Mesendoderm (in vitro differentiated cells): Measurements from ENCODE around the gene CABCOCO1.

Experiments used
- DNase-seq: peaks from one replicate; pipeline ENCODE4 v3.0.0; 2013
- H2AK5ac ChIP-seq: 2 replicates; pipeline ENCODE4 v1.6.1; 2013; ENCODE audit warnings: low read length, inconsistent platforms
- H2BK120ac ChIP-seq: 2 replicates; pipeline ENCODE4 v1.6.1; 2013; ENCODE audit warnings: low read depth, mild to moderate bottlenecking, low read length, moderate library complexity, mixed read lengths
- H2BK15ac ChIP-seq: replicated peaks from 2 replicates; pipeline ENCODE4 v1.6.1; 2013; ENCODE audit warnings: low read depth, mild to moderate bottlenecking, moderate library complexity
- H2BK5ac ChIP-seq: 2 replicates; pipeline ENCODE4 v1.6.1; 2013; ENCODE audit warnings: low read length, inconsistent platforms
- H3K18ac ChIP-seq: 2 replicates; pipeline ENCODE4 v1.6.1; 2013; ENCODE audit warnings: mild to moderate bottlenecking, low read length, mixed read lengths
- H3K23ac ChIP-seq: one replicate; pipeline ENCODE4 v1.6.1; 2013; ENCODE audit warnings: low read length
- H3K27ac ChIP-seq: 2 replicates; pipeline ENCODE4 v1.5.1; 2013; ENCODE audit warnings: low read depth, mild to moderate bottlenecking, inconsistent platforms, low read length, moderate library complexity
- H3K27me3 ChIP-seq: 2 replicates; pipeline ENCODE4 v1.6.1; 2013; ENCODE audit warnings: low read length, control low read depth, mild to moderate bottlenecking, inconsistent platforms; ENCODE audit not compliant: insufficient read depth, poor library complexity
- H3K36me3 ChIP-seq: 2 replicates; pipeline ENCODE4 v1.6.1; 2013; ENCODE audit warnings: low read length, inconsistent platforms; ENCODE audit not compliant: control insufficient read depth, insufficient read depth
- H3K4ac ChIP-seq: one replicate; pipeline ENCODE4 v1.6.1; 2013; ENCODE audit warnings: low read depth, mild to moderate bottlenecking, low read length, moderate library complexity
- H3K4me1 ChIP-seq: 2 replicates; pipeline ENCODE4 v1.6.1; 2013; ENCODE audit warnings: low read depth, low read length, inconsistent platforms; ENCODE audit not compliant: control insufficient read depth
- H3K4me2 ChIP-seq: 2 replicates; pipeline ENCODE4 v1.6.1; 2013; ENCODE audit warnings: low read length
- H3K4me3 ChIP-seq: 2 replicates; pipeline ENCODE4 v1.5.1; 2013; ENCODE audit warnings: mild to moderate bottlenecking, low read length
- H3K56ac ChIP-seq: one replicate; pipeline ENCODE4 v1.6.1; 2013; ENCODE audit warnings: low read length
- H3K79me1 ChIP-seq: 2 replicates; pipeline ENCODE4 v1.6.1; 2013; ENCODE audit warnings: low read length, inconsistent platforms
- H3K79me2 ChIP-seq: 2 replicates; pipeline ENCODE4 v1.6.1; 2013; ENCODE audit warnings: mild to moderate bottlenecking, low read length; ENCODE audit not compliant: control insufficient read depth, insufficient read depth
- H3K9ac ChIP-seq: 2 replicates; pipeline ENCODE4 v1.6.1; 2013; ENCODE audit warnings: low read length, inconsistent platforms
- H4K5ac ChIP-seq: one replicate; pipeline ENCODE4 v1.6.1; 2013; ENCODE audit warnings: low read length
- H4K8ac ChIP-seq: one replicate; pipeline ENCODE4 v1.6.1; 2013; ENCODE audit warnings: low read depth, mild to moderate bottlenecking, control low read depth, low read length, moderate library complexity
- WGBS: extraction: QIAGEN DNeasy Blood & Tissue Kit; methylation state at CpG from one replicate; pipeline ENCODE4 v1.1.7; 2013; ENCODE audit warnings: low lambda C conversion rate, missing lambda C conversion rate; ENCODE audit not compliant: insufficient coverage; ENCODE audit errors: extremely low coverage; 5-methylcytosine and 5-hydroxymethylcytosine counted together

The CABCOCO1 gene

GRCh38 chr10:61642676-61643075, 20.1 kb upstream of the CABCOCO1 start:
- H3K79me2 ChIP-seq: no peaks in the 10 kb centered on the region
- H3K18ac ChIP-seq: no peak overlapping the region
- H3K23ac ChIP-seq: no peak overlapping the region
- H3K4me1 ChIP-seq: no peaks in the 10 kb centered on the region
- H3K9ac ChIP-seq: no peak overlapping the region
- no peak for DNase-seq
- H2AK5ac ChIP-seq: no peak overlapping the region
- no peak overlapping the region for H3K4me3 ChIP-seq
- H2BK120ac ChIP-seq: no peak overlapping the region
- H4K5ac ChIP-seq: no peak overlapping the region
- H3K56ac ChIP-seq: no peak overlapping the region
- H3K27me3 ChIP-seq: no peaks in the 10 kb centered on the region
- H3K36me3 ChIP-seq: no peaks in the 10 kb centered on the region
- no peaks in the 10 kb centered on the region for H3K79me1 ChIP-seq
- H3K27ac ChIP-seq: no peak overlapping the region
- H3K4ac ChIP-seq: no peak overlapping the region
- no peak overlapping the region for H3K4me2 ChIP-seq
- no CpG with 5 or more reads among the region's 4 CpGs for WGBS
- H2BK15ac ChIP-seq: no peak overlapping the region
- no peak overlapping the region for H4K8ac ChIP-seq
- H2BK5ac ChIP-seq: no peak overlapping the region

DNA sequence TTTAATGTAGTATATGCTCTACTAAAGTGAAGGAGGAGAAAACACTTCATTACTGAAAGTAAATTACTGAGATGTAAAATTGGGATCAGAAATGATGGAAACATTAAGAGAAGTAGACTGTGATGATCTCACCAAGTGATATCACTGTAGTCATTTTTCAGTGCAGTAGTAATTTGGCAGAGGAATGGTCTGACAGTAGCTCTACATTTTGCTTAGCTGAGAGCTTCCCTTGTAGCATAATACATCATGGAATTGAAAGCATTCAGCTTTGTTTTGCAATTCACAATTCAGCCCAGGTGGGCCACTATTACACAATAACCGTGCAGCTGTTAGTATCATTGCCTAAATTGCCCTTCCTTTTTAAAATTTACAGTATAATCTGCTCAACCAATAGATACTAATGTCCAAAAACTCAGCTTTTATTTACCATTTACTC, 19.4 kb upstream of the CABCOCO1 start:
- DNase-seq: peak; percentile 28
- WGBS: no CpG with 5 or more reads among the region's 1 CpG
- Histone ChIP-seq H2BK120ac (no peak overlapping the region), H2BK15ac (no peak overlapping the region), H3K4ac (no peak overlapping the region), H3K4me3 (no peak overlapping the region), H3K4me2 (no peak overlapping the region), H3K27ac (no peak overlapping the region), H3K79me2 (no peaks in the 10 kb centered on the region), H4K5ac (no peak overlapping the region), H3K23ac (no peak overlapping the region), H3K9ac (no peak overlapping the region), H3K4me1 (no peaks in the 10 kb centered on the region), H2BK5ac (no peak overlapping the region), H3K18ac (no peak overlapping the region), H3K27me3 (no peaks in the 10 kb centered on the region), H3K56ac (no peak overlapping the region), H2AK5ac (no peak overlapping the region), H3K36me3 (no peaks in the 10 kb centered on the region), H4K8ac (no peak overlapping the region), H3K79me1 (no peaks in the 10 kb centered on the region)

- Histone ChIP-seq H3K4me2 (no peak overlapping the region), H3K79me1 (no peaks in the 10 kb centered on the region), H3K4me1 (no peaks in the 10 kb centered on the region), H4K8ac (no peak overlapping the region), H3K79me2 (no peaks in the 10 kb centered on the region), H3K4ac (no peak overlapping the region), H3K56ac (no peak overlapping the region), H3K27ac (no peak overlapping the region), H4K5ac (no peak overlapping the region), H2BK5ac (no peak overlapping the region), H3K36me3 (no peaks in the 10 kb centered on the region), H2AK5ac (no peak overlapping the region), H3K23ac (no peak overlapping the region), H2BK15ac (no peak overlapping the region), H3K18ac (no peak overlapping the region), H3K4me3 (no peak overlapping the region), H3K9ac (no peak overlapping the region), H3K27me3 (no peaks in the 10 kb centered on the region), H2BK120ac (no peak overlapping the region)
- WGBS: no CpG with 5 or more reads among the region's 2 CpGs
- DNase-seq: no peak
Observed at GRCh38 chr10:61653699-61654098, 9.0 kb upstream of the CABCOCO1 start.

DNA sequence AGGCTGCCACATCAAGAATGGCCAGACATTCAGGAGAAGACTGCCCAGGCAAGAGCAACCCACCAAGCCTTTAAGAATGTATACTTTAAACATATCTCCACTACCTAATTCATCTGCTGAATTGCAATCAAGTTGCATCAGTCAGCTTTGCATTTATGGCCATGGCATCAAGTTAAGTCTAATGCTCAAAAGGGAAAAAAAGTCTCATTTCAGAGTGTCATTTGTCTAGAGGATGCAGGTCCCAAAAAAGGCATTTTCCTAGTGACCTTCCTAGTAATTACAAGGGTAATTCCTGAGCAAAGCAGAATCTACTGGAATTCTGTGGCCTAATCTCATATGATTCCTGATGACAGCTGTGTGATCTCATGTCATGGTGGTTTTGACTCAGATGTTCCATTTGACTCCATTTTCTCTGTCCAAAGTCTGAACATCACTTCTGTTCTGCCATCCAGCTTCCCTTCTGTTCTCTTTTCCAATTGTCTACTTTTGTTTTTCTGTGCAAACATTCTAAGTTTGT, 7.3 kb upstream of the CABCOCO1 start:
- no peak overlapping the region for H3K4ac ChIP-seq
- H4K8ac ChIP-seq: no peak overlapping the region

DNA sequence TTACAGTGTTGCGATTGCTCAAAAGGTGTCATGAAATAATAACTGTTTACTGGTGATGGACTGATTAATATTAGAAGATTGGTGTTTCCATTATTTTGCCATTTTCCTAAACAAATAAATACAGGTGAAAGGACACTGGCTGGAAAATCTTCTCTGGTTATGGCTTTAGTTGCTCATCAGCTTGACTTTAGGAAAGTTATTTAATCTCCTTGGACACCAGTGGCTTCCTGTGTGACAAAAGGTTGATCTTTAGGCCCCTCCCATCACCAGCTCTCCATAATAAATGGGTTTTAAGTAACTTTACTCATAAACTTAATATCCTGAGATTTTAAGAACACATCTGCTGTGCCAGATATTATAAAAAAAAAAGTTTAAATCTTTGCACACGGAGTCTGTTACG, 737 bp downstream of the CABCOCO1 start:
- Histone ChIP-seq H2BK5ac (no peak overlapping the region), H3K4me3 (no peak overlapping the region)

More for the DNA sequence above, 7.3 kb upstream of the CABCOCO1 start:
- no peak overlapping the region for H3K4me2 ChIP-seq
- no peaks in the 10 kb centered on the region for H3K4me1 ChIP-seq
- H3K27ac ChIP-seq: no peak overlapping the region
- H3K56ac ChIP-seq: no peak overlapping the region
- no peak overlapping the region for H4K5ac ChIP-seq
- no peak overlapping the region for H2BK5ac ChIP-seq
- H3K4me3 ChIP-seq: no peak overlapping the region
- H2AK5ac ChIP-seq: no peak overlapping the region
- no peak overlapping the region for H3K23ac ChIP-seq
- H3K79me2 ChIP-seq: no peaks in the 10 kb centered on the region
- no peak overlapping the region for H2BK15ac ChIP-seq
- DNase-seq: no peak
- no peak overlapping the region for H2BK120ac ChIP-seq
- H3K79me1 ChIP-seq: no peaks in the 10 kb centered on the region
- no peak overlapping the region for H3K9ac ChIP-seq
- no peak overlapping the region for H3K18ac ChIP-seq
- no peaks in the 10 kb centered on the region for H3K27me3 ChIP-seq
- H3K36me3 ChIP-seq: no peaks in the 10 kb centered on the region

GRCh38 chr10:61664985-61665384, 2.3 kb downstream of the CABCOCO1 start:
- Histone ChIP-seq H3K27me3 (no peaks in the 10 kb centered on the region), H3K4me1 (no peaks in the 10 kb centered on the region), H2BK15ac (no peak overlapping the region), H3K79me1 (no peaks in the 10 kb centered on the region), H2BK120ac (no peak overlapping the region), H3K18ac (no peak overlapping the region), H3K4me2 (no peak overlapping the region), H2BK5ac (no peak overlapping the region), H3K4me3 (no peak overlapping the region), H4K5ac (no peak overlapping the region), H3K36me3 (no peaks in the 10 kb centered on the region), H2AK5ac (no peak overlapping the region), H3K56ac (no peak overlapping the region), H3K23ac (no peak overlapping the region), H3K27ac (no peak overlapping the region), H3K4ac (no peak overlapping the region), H4K8ac (no peak overlapping the region), H3K79me2 (no peaks in the 10 kb centered on the region), H3K9ac (no peak overlapping the region)
- no CpG with 5 or more reads among the region's 2 CpGs for WGBS
- no peak for DNase-seq

More for the DNA sequence above, 737 bp downstream of the CABCOCO1 start:
- no peaks in the 10 kb centered on the region for H3K36me3 ChIP-seq
- no peak overlapping the region for H3K4me2 ChIP-seq
- no peak overlapping the region for H3K4ac ChIP-seq
- H3K79me2 ChIP-seq: no peaks in the 10 kb centered on the region
- H4K5ac ChIP-seq: no peak overlapping the region
- WGBS: no CpG with 5 or more reads among the region's 3 CpGs
- no peaks in the 10 kb centered on the region for H3K79me1 ChIP-seq
- no peak overlapping the region for H3K27ac ChIP-seq
- no peak overlapping the region for H3K23ac ChIP-seq
- no peak overlapping the region for H2BK120ac ChIP-seq
- H3K27me3 ChIP-seq: no peaks in the 10 kb centered on the region
- no peak overlapping the region for H3K9ac ChIP-seq
- no peak overlapping the region for H3K18ac ChIP-seq
- DNase-seq: peak; percentile 32
- no peak overlapping the region for H4K8ac ChIP-seq
- H3K56ac ChIP-seq: no peak overlapping the region
- H3K4me1 ChIP-seq: no peaks in the 10 kb centered on the region
- H2BK15ac ChIP-seq: no peak overlapping the region
- no peak overlapping the region for H2AK5ac ChIP-seq
